ENCODE measurements around the gene SMIM20. TPM values are rescaled to one million over a fixed set of nuclear protein-coding genes. Genes with fewer than 3 reads are reported as not detected.
"Not testable (repeated sequence)": the region's sequence is repeated elsewhere in the genome, so short reads cannot be mapped to it uniquely, and the experiment has no call there.

The SMIM20 gene
- total RNA-seq, 1 donor from 2014 or later = 15.2 TPM

GRCh38 chr4:25890571-25891485, 23.2 kb upstream of the SMIM20 start:
- intact Hi-C loops (cut with micrococcal nuclease) = no loop called here

DNA sequence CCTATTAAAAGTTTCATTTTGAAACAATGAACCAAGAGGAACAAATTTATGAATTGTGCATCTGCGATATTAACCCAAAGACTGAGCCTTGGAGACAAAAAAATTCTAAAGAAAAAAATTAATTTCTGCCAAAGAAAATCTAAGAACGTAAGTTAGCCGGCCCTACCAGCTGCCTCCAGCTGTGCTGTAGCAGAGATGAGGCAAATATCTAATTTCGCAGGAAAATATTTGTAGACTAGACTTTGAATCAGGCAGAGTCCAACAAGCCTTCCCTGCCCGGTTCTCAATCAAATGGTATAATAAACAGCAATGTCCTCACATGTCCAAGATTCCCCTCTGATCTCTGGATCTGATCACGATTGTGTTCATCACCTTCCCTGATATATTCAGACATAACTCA, 21.2 kb upstream of the SMIM20 start:
- intact Hi-C loops (cut with micrococcal nuclease) = no loop called here

- intact Hi-C loops (cut with micrococcal nuclease) = no loop called here
Observed at GRCh38 chr4:25896776-25897539, 17.1 kb upstream of the SMIM20 start.

DNA sequence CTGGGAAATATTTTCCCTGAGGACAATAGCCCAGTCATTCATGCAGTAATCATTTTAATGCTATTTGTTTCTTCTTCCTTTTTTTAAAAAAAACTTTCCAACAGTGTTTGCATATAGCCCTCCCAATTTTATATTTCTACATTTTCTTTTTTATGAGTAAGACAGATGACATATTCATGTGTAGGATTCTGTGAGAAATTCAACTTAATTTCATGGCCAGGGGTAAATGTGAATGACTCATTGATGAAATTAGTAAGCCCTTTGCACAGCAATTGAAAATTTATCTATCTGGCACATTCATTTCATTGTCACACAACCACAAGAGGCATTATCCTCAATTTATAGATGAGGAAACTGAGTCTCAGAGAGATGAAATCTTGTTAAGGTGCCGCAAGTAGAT, 13.7 kb upstream of the SMIM20 start:
- intact Hi-C loops (cut with micrococcal nuclease) = no loop called here

DNA sequence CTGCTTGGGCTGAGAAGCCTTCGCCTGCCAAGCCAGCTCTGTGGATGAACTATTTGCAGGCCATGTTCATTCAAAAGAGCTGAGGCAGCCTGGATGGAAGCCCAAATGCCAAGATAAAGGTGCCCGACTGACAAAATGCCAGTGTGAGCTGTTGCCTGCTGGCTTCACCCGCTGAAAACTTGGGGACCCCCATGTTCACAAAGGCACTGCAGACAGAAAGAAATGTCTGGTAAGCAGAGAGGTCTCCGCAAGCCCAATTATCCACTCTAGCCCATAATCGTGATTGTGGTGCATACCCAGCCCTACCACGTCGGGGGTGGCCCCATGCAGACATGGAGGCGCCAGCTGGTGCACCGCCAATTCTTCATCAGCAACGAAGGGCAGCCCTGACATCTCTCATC, 13.0 kb upstream of the SMIM20 start:
- intact Hi-C loops (cut with micrococcal nuclease) = no loop called here

GRCh38 chr4:25903900-25904747, 9.9 kb upstream of the SMIM20 start:
- intact Hi-C loops (cut with micrococcal nuclease) = no loop called here

DNA sequence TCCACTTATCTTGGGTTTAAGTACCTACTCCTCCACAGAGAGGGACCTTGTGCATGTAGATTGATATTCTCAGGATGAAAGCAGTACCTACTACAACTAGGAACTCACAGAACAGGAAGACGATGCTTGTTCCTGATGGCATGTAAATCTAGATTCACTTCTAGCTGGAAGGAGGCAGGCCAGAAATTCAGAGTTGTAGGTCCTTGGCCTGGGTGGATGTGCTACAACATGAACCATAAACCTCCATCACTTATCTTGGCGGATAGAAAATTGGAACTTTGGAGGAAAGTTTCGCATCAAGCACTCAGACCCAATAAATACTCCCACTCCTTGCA, 9.3 kb upstream of the SMIM20 start:
- intact Hi-C loops (cut with micrococcal nuclease) = no loop called here

GRCh38 chr4:25905371-25905770, 8.6 kb upstream of the SMIM20 start:
- intact Hi-C loops (cut with micrococcal nuclease) = no loop called here

DNA sequence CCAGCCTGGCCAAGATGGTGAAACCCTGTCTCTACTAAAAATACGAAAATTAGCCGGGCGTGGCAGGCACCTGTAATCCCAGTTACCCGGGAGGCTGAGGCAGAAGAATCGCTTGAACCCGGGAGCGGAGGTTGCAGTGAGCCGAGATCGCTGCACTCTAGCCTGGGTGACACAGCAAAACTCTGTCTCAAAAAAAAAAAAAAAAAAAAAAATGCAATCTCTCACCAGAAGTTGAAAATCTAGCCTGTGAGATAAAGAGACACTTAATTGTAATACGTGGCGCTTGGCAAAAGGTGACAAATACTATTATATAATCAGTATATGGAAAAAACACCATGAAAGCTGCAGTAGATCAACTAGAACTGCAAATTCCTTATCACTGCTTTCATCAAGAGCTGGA, 7.9 kb upstream of the SMIM20 start:
- intact Hi-C loops (cut with micrococcal nuclease) = not testable (repeated sequence)

DNA sequence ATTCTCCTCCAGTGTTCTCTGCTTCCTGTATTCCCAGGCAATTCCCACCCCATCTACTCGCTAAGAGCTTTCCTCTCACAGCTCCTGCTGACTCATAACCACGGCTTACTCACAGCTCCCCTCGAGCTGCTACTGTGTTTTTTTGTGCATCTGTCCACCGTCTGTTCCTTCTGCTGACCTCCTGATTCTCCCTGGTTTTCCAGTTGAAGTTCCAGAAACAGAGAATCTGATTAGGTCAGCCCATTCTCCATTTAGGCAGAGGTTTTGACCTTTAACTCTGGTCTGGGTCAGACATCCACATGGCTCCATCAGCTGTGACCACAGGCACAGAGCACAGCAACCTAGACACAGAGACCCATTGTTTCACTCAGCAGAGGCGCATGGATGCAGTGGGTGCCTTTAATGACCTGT, 5.5 kb upstream of the SMIM20 start:
- intact Hi-C loops (cut with micrococcal nuclease) = no loop called here

DNA sequence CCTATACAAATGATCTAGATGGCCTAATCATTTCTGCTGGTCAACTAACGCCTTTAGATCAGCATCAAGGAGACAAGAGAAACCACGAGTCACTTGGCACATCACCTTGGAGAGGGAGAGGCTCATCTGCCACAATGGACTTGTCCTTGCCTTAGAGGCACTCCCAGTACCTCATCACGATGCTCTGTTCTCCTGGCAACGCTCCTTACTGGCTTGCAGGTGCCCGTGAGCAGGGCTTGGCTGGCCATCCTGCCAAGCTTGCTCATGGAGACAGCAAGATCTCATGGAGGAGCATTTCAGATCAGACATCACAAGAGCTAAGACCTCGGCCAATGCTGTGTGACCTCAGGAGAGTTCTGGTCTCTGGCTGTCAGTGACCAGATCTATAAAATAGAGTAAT, 2.7 kb upstream of the SMIM20 start:
- intact Hi-C loops (cut with micrococcal nuclease) = loop anchor here (5.0 to 10.0 kb wide), 3 partner anchors 69 to 673 kb away; partner anchors contain the start of gene TBC1D19

DNA sequence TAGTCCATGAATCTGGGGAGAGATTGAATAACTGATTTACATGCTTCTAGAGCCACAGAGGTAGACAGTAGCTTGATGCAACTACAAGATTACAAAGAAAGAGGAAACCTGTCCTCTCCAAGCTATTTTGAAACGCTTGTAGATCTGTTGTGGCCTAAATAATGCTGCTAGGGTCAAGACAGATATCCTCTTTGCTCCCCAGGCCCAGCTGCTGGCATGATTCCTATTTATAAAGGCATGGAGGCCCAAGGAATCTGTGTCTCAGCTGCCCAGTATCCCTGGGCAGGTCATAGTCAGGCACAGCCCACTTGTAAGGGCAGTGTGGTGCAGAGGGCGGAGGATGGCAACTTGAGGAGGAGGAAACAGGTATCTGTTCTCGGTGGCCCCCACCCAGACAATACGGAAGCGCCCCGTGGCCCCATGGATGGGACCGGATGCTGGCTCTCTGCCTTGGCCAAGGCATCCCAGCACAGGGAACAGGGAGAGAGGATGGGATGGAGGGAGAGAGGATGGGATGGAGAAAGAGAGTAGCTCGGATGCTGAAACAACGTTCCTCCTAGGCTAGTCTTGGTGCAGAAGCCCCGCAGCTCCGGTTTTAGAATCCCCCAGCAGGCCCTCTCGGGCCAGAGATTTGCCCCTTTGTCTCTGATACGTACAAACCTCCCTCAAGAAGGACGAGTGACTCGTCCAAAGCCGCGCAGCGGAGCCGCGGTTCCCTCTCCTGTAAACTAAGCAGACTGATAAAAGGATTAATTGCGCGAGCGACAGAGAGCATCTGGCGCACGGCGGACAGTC, 767 bp upstream of the SMIM20 start:
- intact Hi-C loops (cut with micrococcal nuclease) = loop anchor here (5.0 to 10.0 kb wide), 3 partner anchors 71 to 672 kb away; partner anchors contain the start of gene TBC1D19

- intact Hi-C loops (cut with micrococcal nuclease) = loop anchor here (1.0 to 10.0 kb wide), 10 partner anchors 24 to 942 kb away; partner anchors contain the start of genes ANAPC4, PI4K2B, TBC1D19 and ZCCHC4
Observed at GRCh38 chr4:25914670-25915352, 791 bp downstream of the SMIM20 start.

GRCh38 chr4:25915353-25915705, 1.3 kb downstream of the SMIM20 start:
- intact Hi-C loops (cut with micrococcal nuclease) = loop anchor here (2.0 to 10.0 kb wide), 4 partner anchors 23 to 669 kb away; partner anchors contain the start of genes TBC1D19 and ZCCHC4

- intact Hi-C loops (cut with micrococcal nuclease) = loop anchor here (10.0 kb wide), 2 partner anchors 278 to 668 kb away; partner anchors contain the start of gene TBC1D19
Observed at GRCh38 chr4:25916870-25917269, 2.9 kb downstream of the SMIM20 start.

DNA sequence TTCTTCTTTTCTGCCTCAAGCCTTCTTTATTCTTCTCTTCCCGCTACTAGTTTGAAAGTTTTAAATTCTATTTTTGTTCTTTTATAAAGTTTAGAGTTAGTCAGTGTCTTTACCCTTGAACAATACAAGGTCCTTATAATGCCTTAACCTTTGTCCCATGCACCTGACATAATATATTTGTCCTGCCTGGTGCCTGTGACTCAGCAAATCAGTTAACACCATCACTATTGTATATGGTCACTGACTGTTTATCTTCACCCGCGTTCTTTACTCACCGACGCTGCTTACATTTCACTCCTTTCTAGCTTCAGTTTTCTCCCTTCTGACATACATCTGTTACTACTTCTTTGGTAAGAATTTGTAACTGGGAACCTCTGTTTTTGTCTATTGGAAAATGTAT, 5.7 kb downstream of the SMIM20 start:
- intact Hi-C loops (cut with micrococcal nuclease) = loop anchor here (10.0 kb wide), 2 partner anchors 275 to 665 kb away; partner anchors contain the start of gene TBC1D19

GRCh38 chr4:25921922-25922321, 7.9 kb downstream of the SMIM20 start:
- intact Hi-C loops (cut with micrococcal nuclease) = no loop called here

- intact Hi-C loops (cut with micrococcal nuclease) = no loop called here
Observed at GRCh38 chr4:25922812-25923369, 8.9 kb downstream of the SMIM20 start.

DNA sequence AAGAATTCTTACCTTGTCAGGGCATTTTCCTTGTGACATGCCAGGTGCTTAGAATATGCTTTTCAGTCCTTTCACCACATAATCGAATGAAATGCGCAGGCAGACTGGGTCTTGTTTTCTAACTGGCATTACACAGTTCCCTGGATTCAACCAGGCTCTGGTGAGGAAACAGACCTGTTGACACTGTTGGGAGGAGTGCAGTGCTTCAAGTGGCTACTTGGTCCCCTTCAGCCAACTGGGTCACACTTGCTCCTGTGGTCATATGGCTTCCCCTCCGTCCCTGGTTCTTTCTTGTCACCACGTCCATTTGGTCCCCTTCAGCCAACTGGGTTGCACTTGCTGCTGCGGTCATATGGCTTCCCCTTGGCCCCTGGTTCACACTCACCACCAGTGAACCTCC, 9.7 kb downstream of the SMIM20 start:
- intact Hi-C loops (cut with micrococcal nuclease) = no loop called here
